Lung (tissue), 12 donors: ENCODE data around the gene ERP27. TPM values are rescaled to one million over a fixed set of nuclear protein-coding genes. Genes with fewer than 3 reads are reported as not detected.

Source experiments
- ATAC-seq: fragments of 200-7000 bp; cut with Tn5 transposase; one replicate; pipeline ENCODE4 v1.9.1; 2020; ENCODE audit warnings: moderate number of reproducible peaks; ENCODE audit not compliant: insufficient read depth, low FRiP score
- DNase-seq, 3 donors: peaks; one replicate each; pipeline ENCODE4 v3.0.0-alpha.2; 2013 to 2017
- H3K27ac ChIP-seq, 2 donors: one replicate each; pipeline ENCODE4 v1.5.1; 2013; ENCODE audit warnings: mild to moderate bottlenecking in 2 of 2, moderate library complexity in 2 of 2, control low read depth in 1 of 2, inconsistent platforms in 1 of 2, low read depth in 1 of 2, low read length in 1 of 2
- H3K27me3 ChIP-seq, 3 donors: one replicate each; pipeline ENCODE4 v1.5.1; 2013; ENCODE audit warnings: low read length in 2 of 3; ENCODE audit not compliant: control insufficient read depth in 3 of 3, insufficient read depth in 3 of 3
- H3K36me3 ChIP-seq, 4 donors: one replicate each; pipeline ENCODE4 v1.5.1; 2013; ENCODE audit warnings: low read length in 4 of 4, mild to moderate bottlenecking in 1 of 4, moderate library complexity in 1 of 4; ENCODE audit not compliant: control insufficient read depth in 4 of 4, insufficient read depth in 4 of 4
- H3K4me1 ChIP-seq, 5 donors: one replicate each; pipeline ENCODE4 v1.5.1; 2013; ENCODE audit warnings: low read length in 5 of 5, mild to moderate bottlenecking in 2 of 5, moderate library complexity in 1 of 5; ENCODE audit not compliant: control insufficient read depth in 5 of 5, insufficient read depth in 5 of 5
- H3K4me3 ChIP-seq: one replicate; pipeline ENCODE4 v1.5.1; 2013; ENCODE audit warnings: mild to moderate bottlenecking, control low read depth, moderate library complexity
- H3K9ac ChIP-seq, 2 donors: one replicate each; pipeline ENCODE4 v1.5.1; 2013; ENCODE audit warnings: low read length in 2 of 2, control low read depth in 1 of 2; ENCODE audit not compliant: insufficient read depth in 1 of 2
- H3K9me3 ChIP-seq, 4 donors: one replicate each; pipeline ENCODE4 v1.5.1; 2013; ENCODE audit warnings: low read length in 3 of 4, mild to moderate bottlenecking in 1 of 4, moderate library complexity in 1 of 4; ENCODE audit not compliant: control insufficient read depth in 4 of 4, insufficient read depth in 3 of 4
- WGBS, 2 donors: extraction: QIAGEN DNeasy Blood & Tissue Kit; methylation state at CpG; one replicate each; pipeline ENCODE4 v1.1.7; 2013; 5-methylcytosine and 5-hydroxymethylcytosine counted together
- polyA plus RNA-seq, 2 donors: library from polyadenylated mRNA; stranded (reverse); fragments of 200-250 nt; gene quantifications; one replicate each; pipeline ENCODE4 v1.2.1, GENCODE V29; 2013
- total RNA-seq, 2 donors: library from RNA; depleted of rRNA in 1 of 2; stranded (reverse); fragments of >200 nt in 1 of 2; gene quantifications; one replicate each; pipeline ENCODE4 v1.2.1, GENCODE V29; 2014 to 2021
- TF ChIP-seq, protein P1 (sequence below): IDR thresholded peaks from 2 replicates; pipeline ENCODE4 v1.5.1; 2012; ENCODE audit warnings: mild to moderate bottlenecking; ENCODE audit errors: control extremely low read depth, extremely low read depth
- donor health status: control.
- donor health status: control.
- donor health status: Bipolar disorder and iron deficiency.
- donor health status: healthy.
- donor health status: DM: yes; HTN: yes; CAD: no.

Gene ERP27
- total and polyA plus RNA-seq, 4 donors: 1.9 to 64.6 (median 10.4) TPM

DNA sequence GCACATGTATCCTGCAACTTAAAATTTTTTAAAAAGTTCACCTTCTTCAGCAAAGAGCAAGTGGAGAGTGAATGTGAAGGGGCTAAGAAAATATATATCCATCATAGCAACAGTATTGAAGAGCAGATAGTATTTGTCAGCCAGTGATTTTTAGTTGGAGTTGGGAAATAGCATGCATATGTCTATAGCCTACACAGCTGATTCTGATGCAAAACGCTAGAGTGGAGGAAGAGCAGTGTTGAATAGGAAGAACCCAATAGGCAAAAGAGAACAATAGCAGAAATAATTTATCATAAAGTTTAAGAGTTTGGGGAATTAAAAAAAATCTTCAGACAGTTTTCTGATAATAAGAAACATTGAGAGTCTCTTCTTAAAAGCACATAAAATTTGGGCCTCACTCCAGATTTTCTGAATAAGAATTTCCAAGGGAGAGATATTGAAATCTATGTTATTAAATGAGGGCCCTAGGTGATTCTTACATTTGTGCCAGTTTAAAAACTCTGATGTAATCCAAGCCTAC lies 46.5 kb upstream of the ERP27 start:
- H3K9me3 ChIP-seq: no peaks in the 10 kb centered on the region
- H3K27me3 ChIP-seq: no peaks in the 10 kb centered on the region
- no peak overlapping the region for H3K4me3 ChIP-seq
- H3K36me3 ChIP-seq: no peaks in the 10 kb centered on the region
- H3K27ac ChIP-seq: no peak overlapping the region
- WGBS, 2 donors: 38 to 56% methylated on average over 1 of the region's 1 CpG
- H3K4me1 ChIP-seq: peaks cover 0 to 4% (median 0%) of the 10 kb centered on the region in 5 donors
- H3K9ac ChIP-seq: no peak overlapping the region
- ATAC-seq: no peak
- no peak for DNase-seq
- TF ChIP-seq, protein P1, sequence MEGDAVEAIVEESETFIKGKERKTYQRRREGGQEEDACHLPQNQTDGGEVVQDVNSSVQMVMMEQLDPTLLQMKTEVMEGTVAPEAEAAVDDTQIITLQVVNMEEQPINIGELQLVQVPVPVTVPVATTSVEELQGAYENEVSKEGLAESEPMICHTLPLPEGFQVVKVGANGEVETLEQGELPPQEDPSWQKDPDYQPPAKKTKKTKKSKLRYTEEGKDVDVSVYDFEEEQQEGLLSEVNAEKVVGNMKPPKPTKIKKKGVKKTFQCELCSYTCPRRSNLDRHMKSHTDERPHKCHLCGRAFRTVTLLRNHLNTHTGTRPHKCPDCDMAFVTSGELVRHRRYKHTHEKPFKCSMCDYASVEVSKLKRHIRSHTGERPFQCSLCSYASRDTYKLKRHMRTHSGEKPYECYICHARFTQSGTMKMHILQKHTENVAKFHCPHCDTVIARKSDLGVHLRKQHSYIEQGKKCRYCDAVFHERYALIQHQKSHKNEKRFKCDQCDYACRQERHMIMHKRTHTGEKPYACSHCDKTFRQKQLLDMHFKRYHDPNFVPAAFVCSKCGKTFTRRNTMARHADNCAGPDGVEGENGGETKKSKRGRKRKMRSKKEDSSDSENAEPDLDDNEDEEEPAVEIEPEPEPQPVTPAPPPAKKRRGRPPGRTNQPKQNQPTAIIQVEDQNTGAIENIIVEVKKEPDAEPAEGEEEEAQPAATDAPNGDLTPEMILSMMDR: no peak

GRCh38 chr12:14984036-14984435 lies 45.7 kb upstream of the ERP27 start:
- TF ChIP-seq, protein P1: no peak
- Histone ChIP-seq H3K27me3 (no peaks in the 10 kb centered on the region), H3K27ac (no peak overlapping the region), H3K36me3 (no peaks in the 10 kb centered on the region), H3K4me3 (no peak overlapping the region), H3K9me3 (no peaks in the 10 kb centered on the region), H3K4me1 (no peaks in the 10 kb centered on the region), H3K9ac (no peak overlapping the region)
- no peak for ATAC-seq
- WGBS, 2 donors: 30 to 71% methylated on average over 1 of the region's 1 CpG
- DNase-seq: no peak

GRCh38 chr12:14982991-14983390 lies 44.7 kb upstream of the ERP27 start:
- no peaks in the 10 kb centered on the region for H3K9me3 ChIP-seq
- DNase-seq: no peak
- no peaks in the 10 kb centered on the region for H3K4me1 ChIP-seq
- H3K27me3 ChIP-seq: no peaks in the 10 kb centered on the region
- WGBS, 2 donors: 22 to 50% methylated on average over 2 of the region's 2 CpGs
- H3K9ac ChIP-seq: no peak overlapping the region
- no peaks in the 10 kb centered on the region for H3K36me3 ChIP-seq
- ATAC-seq: no peak
- TF ChIP-seq, protein P1: no peak
- no peak overlapping the region for H3K4me3 ChIP-seq
- H3K27ac ChIP-seq: no peak overlapping the region

DNA sequence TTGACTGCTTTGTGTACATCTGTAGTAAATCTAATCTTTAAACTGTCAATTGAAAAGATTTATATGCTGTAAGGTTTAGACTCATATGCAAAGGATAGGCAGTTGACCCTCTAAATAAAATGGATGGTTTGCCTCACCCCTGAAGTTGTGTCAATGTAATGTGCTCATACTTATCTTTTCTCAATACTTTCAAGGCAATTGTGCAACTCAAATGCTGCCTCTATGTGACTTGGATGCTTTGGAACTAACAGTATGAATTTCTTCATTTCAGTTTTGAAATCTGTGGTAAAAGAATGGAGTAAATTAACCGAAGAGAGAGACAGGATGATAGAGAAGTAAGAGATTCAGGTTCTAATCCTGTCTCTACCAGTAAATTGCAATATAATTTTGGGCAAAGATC lies 44.2 kb upstream of the ERP27 start:
- H3K27me3 ChIP-seq: no peaks in the 10 kb centered on the region
- ATAC-seq (no peak), DNase-seq (no peak)
- WGBS, 2 donors: 36 to 64% methylated on average over 1 of the region's 1 CpG
- H3K4me3 ChIP-seq: no peak overlapping the region
- no peak overlapping the region for H3K9ac ChIP-seq
- no peak overlapping the region for H3K27ac ChIP-seq
- no peaks in the 10 kb centered on the region for H3K9me3 ChIP-seq
- TF ChIP-seq, protein P1: no peak
- H3K36me3 ChIP-seq: no peaks in the 10 kb centered on the region
- no peaks in the 10 kb centered on the region for H3K4me1 ChIP-seq
